GM21526 (cell line): Measurements from ENCODE around the gene ARID1B.

Experiments used
- ATAC-seq: cut with Tn5 transposase; IDR thresholded peaks from one replicate; pipeline ENCODE4 v1.9.1; 2021; ENCODE audit warnings: moderate library complexity; ENCODE audit not compliant: unreplicated experiment, low FRiP score

ARID1B gene

GRCh38 chr6:157089851-157090250, 312.7 kb downstream of the ARID1B start:
- ATAC-seq = no peak

GRCh38 chr6:157090736-157091135, 313.6 kb downstream of the ARID1B start:
- ATAC-seq = no peak

GRCh38 chr6:157091243-157091642, 314.1 kb downstream of the ARID1B start:
- no peak for ATAC-seq

GRCh38 chr6:157091856-157092460, 314.8 kb downstream of the ARID1B start:
- no peak for ATAC-seq

GRCh38 chr6:157092736-157093135, 315.6 kb downstream of the ARID1B start:
- ATAC-seq = no peak

- no peak for ATAC-seq
Observed at GRCh38 chr6:157093536-157093935, 316.4 kb downstream of the ARID1B start.

- ATAC-seq = peak; percentile 54
Observed at GRCh38 chr6:157094038-157094437, 316.9 kb downstream of the ARID1B start.

GRCh38 chr6:157095084-157095483, 317.9 kb downstream of the ARID1B start:
- no peak for ATAC-seq

GRCh38 chr6:157095569-157095968, 318.4 kb downstream of the ARID1B start:
- ATAC-seq = no peak

- ATAC-seq = no peak
Observed at GRCh38 chr6:157096105-157096504, 318.9 kb downstream of the ARID1B start.

- ATAC-seq = no peak
Observed at GRCh38 chr6:157096522-157096921, 319.3 kb downstream of the ARID1B start.

- ATAC-seq = no peak
Observed at GRCh38 chr6:157097255-157097955, 320.2 kb downstream of the ARID1B start.

GRCh38 chr6:157098999-157099398, 321.8 kb downstream of the ARID1B start:
- ATAC-seq = no peak

- ATAC-seq = peak; percentile 92
Observed at GRCh38 chr6:157099912-157100593, 322.9 kb downstream of the ARID1B start.

GRCh38 chr6:157101166-157101565, 324.0 kb downstream of the ARID1B start:
- ATAC-seq = no peak

GRCh38 chr6:157104803-157105202, 327.6 kb downstream of the ARID1B start:
- ATAC-seq = no peak

- ATAC-seq = no peak
Observed at GRCh38 chr6:157106487-157106886, 329.3 kb downstream of the ARID1B start.

GRCh38 chr6:157107571-157107914, 330.4 kb downstream of the ARID1B start:
- ATAC-seq = no peak

GRCh38 chr6:157107915-157108651, 330.9 kb downstream of the ARID1B start:
- ATAC-seq = no peak

GRCh38 chr6:157108923-157109322, 331.7 kb downstream of the ARID1B start:
- no peak for ATAC-seq

- no peak for ATAC-seq
Observed at GRCh38 chr6:157110607-157111006, 333.4 kb downstream of the ARID1B start.
